NCI-H1417 treated with DMSO at 0.1 percent for 48 hours (cell line): Measurements from ENCODE around the gene IVL.

Source experiments
- DNase-seq: peaks from one replicate; lab custom pipeline; 2025; lab: John Stamatoyannopoulos, UW

IVL gene, protein sequence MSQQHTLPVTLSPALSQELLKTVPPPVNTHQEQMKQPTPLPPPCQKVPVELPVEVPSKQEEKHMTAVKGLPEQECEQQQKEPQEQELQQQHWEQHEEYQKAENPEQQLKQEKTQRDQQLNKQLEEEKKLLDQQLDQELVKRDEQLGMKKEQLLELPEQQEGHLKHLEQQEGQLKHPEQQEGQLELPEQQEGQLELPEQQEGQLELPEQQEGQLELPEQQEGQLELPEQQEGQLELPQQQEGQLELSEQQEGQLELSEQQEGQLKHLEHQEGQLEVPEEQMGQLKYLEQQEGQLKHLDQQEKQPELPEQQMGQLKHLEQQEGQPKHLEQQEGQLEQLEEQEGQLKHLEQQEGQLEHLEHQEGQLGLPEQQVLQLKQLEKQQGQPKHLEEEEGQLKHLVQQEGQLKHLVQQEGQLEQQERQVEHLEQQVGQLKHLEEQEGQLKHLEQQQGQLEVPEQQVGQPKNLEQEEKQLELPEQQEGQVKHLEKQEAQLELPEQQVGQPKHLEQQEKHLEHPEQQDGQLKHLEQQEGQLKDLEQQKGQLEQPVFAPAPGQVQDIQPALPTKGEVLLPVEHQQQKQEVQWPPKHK

DNA sequence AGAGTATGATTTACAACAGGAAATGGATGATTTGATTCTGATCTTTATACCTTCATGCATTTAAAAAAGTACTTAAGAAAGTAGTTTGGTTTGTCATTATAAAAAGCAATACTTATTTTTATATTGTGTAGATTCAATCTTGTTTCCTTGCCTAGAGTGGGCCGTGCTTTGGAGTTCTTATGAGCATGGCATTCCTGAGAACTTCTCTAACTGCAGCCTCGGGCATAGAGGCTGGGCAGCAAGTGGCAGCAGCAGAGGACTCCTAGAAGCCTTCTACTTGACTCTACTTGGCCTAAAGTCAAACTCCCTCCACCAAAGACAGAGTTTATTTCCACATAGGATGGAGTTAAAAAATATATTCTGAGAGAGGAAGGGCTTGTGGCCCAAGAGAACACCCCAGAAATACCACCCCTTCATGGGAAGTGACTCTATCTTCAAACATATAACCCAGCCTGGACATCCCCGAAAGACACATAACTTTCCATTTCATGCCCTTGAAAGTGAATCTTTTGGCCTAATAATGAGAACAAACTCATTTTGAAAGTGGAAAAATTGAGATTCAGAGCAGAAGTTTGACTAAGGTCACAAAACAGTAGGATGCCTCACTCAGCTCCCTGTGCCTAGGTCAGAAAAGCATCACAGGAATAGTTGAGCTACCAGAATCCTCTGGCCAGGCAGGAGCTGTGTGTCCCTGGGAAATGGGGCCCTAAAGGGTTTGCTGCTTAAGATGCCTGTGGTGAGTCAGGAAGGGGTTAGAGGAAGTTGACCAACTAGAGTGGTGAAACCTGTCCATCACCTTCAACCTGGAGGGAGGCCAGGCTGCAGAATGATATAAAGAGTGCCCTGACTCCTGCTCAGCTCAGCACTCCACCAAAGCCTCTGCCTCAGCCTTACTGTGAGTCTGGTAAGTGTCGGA lies at the start of gene IVL:
IVL (plus strand) TSS at position 861 of the 916 bp plus-strand sequence. CDS start 1,252 bp downstream, outside the sequence.
- no peak for DNase-seq

DNA sequence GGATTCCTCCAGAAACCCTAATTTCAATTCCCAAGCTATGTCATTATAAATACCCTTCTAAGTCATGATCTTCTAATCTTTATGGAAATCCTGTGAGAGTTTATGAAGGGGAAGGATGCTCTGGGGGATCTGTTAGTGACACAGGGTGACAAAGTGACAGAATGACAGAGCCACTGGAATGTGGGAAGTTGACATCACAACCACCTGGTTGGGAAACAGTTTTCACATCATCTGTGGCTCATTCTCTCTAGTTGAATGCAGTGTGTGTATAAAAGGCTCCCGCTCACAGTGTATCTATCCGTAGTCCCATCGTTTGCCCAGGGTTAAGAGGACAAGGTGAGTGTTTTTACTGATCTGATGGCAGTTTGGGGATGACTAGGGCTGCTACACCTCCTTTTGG lies 48.6 kb upstream of the IVL start, which contains the start of gene LCE7A:
LCE7A (plus strand) TSS at position 301 of the 400 bp plus-strand sequence. CDS start 702 bp downstream, outside the sequence.
- DNase-seq, result no peak

DNA sequence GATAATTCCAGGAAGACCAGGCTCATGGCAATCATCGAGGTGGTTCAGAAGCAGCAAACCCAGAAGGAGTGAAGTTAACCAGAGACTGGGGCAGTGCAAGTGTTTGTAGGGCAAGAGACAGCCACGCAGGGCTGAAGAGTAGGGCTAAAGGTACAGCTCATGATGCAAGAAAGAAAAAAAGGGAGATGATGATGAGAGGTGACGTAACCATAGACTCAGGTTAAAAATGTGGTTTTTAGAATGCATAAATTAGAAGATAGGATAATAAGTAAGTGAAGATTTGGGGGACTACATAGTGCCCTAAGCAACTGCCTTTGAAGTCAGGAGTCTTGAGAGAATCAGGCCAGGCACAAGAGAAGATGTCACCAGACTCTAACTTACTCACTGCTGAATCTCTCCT lies 48.2 kb upstream of the IVL start:
- no peak for DNase-seq

DNA sequence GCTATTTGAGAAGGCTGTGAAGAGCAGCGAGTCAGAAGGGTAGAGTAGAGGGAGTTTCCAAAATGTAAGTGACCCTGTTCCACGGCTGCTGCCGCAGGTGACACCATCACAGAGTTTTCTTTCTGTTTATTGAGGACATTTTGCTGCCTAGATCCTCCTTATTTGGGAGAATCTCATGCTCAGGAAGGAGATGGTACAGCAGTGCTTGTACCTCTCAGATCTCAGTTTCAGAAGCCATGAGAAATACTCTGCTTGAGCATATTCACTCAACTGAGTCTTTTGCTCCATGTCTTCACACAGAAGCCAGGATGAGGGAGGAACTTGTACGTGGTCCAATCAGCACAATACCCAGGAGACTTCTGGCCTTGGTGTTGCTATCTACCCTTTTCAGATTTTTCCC lies 47.0 kb upstream of the IVL start:
- no peak for DNase-seq

DNA sequence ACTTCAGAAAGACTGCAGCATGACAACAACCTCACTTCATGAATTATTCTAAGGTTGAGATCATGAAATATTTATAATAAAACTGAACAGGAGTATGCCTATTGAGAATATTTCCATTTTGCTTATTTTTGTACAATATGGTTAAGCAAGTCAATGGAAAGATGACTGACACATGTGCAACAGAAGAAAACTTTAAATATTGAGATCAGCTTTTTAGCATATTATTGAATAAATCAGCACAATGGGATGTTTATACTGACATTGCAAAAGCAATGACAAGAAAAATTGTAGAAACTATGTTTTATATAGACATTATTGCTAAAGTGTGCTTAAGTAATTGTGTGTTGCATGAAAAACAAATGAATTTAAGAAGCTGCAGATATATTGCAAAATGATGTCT lies 43.9 kb upstream of the IVL start:
- DNase-seq, result no peak

DNA sequence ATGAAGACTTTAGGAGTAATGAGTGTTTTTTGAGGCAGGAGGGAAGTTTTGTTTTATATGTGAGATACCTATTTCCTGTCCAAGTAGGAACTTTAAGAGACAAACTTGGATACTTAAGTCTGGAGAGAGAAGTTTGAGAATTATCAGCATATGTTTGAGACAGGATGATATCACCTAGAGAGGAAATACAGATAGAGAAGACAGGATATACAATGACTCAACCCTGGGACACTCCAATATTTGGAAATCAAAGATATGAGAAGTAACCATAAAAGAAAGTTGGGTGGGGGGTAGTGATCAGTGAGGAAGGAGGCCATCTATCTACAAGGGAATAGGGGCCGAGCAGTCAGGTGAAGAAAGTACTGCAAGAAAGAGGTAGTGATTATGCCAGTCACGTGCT lies 42.0 kb upstream of the IVL start:
- no peak for DNase-seq

DNA sequence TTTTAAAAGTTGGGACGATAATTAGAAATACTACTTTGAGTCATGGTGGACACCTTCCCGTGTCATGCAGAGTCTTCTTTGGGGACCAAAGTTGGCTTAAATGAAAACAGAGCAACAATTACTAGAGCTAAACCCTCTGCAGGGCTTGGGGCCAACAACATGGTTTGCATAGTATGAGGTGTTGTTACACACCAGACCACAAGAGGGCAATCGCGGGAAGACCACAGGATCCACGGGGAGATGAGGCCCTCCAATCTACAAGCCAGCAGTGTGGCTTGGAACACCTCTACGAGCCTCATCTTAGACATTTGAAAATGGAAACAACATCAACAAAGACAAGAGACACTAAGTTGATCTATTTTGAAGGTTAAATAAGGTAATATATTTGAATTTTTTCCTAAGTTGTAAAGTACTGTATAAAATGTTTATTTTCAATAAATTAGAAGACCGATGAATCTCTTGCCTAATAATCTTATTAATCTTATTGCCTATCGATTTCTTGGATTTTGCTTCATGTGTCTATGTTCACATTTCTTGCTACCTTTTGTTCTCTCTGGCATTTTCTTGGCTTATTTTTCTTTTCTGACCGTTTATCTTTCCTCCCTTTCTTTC lies 38.4 kb upstream of the IVL start:
- no peak for DNase-seq

DNA sequence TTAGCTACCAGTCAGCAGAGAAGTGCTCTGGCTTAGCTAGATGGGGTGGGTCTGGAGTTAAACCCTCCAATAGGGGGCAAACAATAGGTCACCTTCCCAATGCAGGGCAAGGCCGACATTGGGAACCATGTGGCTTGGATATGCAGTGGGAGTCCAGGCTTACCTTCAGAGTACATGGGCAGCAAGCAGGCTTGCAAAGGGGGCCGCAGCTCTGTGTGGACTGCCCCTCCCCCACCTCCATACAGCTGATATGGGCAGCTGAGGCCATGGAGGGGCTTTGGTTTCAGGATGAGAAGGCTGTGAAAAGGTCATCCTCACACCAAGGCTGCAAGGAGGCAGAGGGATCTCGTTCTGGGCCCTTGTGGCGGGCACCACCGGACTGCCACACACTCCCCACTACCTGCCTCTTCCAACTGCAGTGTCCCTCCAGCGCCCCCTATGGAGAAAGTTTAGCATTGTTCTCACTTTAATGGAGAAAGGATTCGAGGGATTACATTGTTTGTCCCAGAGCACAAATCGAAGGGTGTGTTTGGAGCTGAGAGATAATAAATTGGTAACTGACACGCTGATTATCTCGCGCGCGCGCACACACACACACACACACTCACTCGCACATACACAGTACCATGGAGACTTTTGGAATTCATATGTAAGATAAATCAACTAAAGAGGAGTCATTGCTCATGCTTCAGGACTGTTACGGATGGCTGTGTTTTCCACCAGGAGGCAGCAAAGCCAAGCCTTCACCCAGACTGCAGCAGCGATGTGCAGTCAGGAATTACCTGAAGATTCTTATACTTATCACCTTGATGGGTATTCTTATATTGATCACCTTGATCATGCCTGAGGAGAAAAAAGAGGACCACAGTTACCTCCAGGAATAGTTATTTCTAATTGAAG lies 37.3 kb upstream of the IVL start:
- no peak for DNase-seq

DNA sequence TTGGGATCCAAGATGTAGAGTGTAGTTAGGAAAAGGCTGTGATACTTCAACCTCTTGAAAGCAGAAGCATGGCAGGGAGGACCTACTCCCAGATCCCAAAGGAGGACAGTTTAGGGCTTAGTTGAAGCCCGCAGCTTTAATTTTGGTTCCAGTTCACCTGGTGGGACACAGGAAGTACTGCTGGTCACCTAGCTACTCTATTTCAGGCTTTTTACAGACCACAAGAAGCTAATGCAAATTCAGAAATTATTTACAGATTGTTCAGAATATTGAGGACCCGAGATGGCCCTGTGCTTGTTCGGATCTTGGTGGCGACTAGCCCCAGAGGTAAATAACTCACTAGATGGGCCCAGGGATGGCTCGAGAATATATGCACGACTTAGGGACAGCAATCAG lies 36.6 kb upstream of the IVL start:
- DNase-seq, result no peak

DNA sequence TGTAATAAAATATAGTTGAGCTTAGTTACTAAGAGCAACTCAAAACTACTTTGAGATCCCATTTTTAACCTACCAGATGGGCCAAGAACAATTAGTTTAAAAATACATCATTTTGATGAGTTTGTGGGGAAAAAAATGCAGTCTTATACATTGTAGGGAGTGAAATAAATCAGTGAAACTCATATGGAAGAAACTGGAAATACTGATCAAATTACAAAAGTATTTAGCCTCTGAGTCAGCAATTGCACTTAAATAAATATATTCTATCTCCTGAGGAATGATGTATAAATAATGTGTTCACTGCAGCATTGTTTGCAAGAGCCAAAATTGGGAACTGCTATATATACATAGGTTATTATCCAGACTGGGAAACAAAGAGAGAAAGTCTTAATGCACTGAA lies 34.9 kb upstream of the IVL start:
- no peak for DNase-seq

DNA sequence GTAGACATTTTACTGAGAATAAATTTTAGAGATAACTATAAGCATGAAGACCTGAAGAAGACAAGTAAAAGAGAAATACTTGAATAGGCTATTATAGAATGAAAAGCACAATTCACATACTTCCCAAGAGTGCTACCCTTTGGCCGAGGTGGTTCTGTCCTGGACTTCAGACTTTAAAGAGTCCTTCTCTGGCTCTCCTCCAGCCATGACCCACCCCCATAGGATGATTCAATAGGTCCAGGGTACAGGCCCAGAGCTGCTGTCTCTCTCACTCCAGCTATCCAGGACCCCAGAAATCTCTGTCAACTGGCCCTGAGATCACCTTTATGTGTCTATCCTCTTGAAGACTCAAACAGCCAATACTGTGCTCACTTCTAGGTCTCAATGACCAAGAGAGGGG lies 31.5 kb upstream of the IVL start:
- no peak for DNase-seq

DNA sequence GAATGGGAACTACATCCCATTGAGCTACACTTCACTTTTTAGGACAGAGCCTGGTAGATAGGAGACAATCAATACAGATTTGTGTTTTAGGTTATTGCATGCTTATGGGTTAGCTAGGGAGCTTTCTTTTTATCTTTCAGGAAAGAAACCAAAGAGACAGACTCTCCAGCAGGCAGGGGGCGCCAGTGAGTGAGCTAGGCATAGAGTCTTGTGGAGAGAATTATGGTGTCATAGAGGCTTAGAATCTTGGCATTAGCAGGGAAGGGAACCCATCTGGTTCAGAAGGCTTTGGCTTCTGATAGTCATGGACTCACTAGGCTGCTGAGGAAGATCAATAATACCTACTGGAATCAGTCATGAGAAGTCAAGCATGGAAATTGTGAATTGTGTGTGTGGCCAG lies 30.3 kb upstream of the IVL start, which contains the start of gene SMCP:
SMCP (plus strand) TSS at position 281 of the 400 bp plus-strand sequence. CDS start 6,101 bp downstream, outside the sequence.
- DNase-seq, result no peak

DNA sequence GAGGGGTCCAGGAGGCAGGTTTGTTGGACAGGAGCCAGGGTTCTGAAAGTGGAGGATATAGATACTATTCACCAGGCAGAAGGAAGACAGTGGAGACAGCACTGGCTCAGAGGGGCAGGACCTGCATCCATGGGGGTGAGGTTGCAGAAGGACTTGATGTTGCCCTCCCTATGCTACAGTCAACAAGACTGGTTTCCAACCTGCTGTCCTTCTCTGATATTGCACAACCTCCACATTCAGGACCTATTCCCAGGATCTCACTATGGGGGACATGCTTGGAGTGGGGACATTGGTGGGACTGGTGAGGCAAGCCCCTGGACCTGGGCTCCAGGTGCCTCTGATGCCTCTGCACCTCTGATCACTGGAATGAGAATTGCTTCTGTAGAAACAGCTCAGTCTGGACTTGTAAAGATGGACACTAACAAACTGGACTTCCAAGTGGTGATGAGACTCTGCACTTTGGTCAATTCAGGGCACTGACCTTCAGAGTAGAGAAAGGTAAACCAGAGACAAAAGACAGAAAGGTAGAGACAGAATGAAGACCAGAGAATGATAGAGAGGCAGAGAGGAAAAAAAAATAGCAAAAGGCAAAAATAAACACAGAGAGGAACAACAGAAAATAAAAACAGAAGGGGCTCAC lies 28.7 kb upstream of the IVL start:
- no peak for DNase-seq

DNA sequence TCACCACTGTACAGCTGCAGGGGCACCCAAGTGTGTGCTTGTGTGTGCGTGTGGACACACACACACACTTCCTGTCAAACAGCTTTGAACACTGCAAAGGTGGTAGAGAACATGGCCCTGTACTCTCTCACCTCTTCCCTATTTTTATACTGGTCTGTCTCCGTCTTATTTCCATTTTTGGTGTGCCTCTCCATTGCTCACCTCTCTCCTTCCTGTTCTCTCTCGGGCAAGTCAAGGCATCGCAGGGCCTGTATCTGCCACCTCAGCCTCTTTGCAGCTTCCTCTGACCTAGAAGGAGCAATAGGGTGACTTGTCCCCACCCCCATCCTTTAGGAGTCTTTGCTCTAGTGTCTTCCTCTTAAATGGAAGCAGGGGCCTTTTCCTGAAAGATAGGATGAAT lies 28.0 kb upstream of the IVL start:
- DNase-seq, result no peak

DNA sequence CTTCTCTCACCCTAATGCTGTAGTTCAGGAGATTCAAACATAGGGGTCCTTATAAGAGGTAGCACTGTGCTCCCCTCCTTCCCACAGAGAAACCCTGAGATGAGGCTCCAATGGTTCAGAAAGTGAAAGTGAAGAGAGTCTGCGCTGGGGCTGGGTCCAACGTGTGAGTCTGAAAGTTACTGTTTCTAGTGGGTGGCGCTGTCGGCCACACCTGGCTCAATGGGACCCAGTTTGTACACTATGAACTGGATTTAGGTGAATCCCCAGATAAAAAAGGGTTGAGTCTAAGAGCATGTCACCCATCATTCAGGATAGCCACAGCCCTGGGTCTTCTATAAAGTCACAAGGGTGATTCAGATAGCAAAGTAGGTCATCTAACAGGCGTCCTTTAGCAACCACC lies 27.4 kb upstream of the IVL start:
- DNase-seq, result no peak

DNA sequence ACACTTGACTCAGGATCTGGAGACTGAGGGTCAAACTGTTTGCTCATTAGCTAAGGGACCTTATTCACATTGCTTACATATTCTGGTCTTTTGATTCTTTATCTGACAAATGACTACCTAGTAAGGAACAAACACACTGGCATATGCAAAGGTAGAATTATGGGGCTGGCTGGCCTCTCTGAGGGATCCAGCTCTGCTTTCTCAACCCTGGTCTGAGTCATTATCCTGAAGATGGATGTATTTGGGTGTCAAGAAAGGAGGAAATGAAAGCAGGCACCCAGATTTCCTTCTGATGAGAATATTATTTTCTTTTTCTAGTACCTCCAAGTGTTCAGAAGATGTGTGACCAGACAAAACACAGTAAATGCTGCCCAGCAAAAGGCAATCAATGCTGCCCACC lies 24.3 kb upstream of the IVL start:
- no peak for DNase-seq

DNA sequence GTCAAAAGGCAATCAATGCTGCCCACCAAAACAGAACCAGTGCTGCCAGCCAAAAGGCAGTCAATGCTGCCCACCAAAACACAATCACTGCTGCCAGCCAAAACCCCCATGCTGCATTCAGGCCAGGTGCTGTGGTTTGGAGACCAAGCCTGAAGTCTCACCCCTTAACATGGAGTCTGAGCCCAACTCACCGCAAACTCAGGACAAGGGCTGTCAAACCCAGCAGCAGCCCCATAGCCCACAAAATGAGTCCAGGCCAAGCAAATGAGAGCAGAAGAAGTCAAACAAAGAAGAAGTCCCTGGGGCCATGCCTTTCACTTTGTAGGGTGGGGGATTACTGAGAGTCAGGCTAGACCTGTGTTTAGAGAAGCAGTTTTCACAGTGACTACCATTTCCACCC lies 23.8 kb upstream of the IVL start:
- no peak for DNase-seq

DNA sequence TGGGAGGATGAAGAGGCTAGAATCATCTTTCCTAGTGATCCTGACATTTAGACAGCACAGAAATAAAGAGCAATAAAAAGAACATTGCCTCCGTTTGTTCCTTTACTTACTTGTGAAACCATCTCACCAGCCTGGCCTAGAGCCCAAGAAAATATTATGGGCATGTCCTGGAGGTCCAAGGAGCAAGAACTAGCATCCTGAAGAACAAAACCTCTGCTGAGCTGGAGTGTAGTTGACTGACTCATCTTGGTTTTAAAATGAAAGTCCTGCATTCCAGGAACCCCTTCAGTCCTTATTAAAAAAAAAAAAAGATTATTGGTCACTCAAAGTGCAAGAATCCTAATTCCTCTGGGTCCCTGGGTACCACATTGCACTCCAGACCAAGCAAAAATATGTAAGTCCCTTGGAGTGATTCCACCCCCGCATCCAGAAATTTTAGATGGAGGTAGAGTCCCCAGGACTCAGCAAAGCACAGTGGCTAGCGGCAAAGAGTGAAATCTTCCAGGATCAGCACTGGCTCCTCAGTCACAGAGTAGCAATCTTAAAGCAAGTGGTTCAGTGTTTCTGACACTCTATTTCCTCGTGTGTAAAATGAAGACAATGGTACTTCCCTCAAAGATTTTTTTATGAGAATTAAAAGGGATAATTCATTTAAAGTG lies 23.3 kb upstream of the IVL start:
- DNase-seq, result no peak

DNA sequence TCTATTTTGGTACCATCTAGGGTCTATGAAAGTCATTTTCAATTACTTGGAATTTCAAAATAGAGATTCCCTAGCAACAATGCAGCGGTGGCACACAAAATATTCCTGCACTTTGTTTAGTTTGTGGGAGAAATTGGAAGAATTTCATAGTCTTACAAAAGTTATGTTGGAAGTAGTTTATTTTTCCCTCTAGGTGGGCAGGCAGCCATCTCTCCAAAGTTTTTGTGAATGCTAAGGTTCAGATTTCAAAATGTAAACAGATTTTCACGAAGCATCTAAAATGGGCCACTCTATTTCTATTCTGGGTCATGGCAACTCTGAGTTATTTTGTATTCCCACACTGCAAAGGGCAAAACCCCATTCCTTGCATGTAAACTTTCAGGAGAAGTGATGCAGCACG lies 22.3 kb upstream of the IVL start:
- no peak for DNase-seq
